ENCODE results near the gene BAG3. TPM values are rescaled to one million over a fixed set of nuclear protein-coding genes. Genes with fewer than 3 reads are reported as not detected.
A peak's percentile ranks its signal among the peaks of the same experiment; 100 is the strongest.

BAG3 gene
- total RNA-seq, 6 experiments from 2014 or later = 97.2 to 108 (median 101) TPM

DNA sequence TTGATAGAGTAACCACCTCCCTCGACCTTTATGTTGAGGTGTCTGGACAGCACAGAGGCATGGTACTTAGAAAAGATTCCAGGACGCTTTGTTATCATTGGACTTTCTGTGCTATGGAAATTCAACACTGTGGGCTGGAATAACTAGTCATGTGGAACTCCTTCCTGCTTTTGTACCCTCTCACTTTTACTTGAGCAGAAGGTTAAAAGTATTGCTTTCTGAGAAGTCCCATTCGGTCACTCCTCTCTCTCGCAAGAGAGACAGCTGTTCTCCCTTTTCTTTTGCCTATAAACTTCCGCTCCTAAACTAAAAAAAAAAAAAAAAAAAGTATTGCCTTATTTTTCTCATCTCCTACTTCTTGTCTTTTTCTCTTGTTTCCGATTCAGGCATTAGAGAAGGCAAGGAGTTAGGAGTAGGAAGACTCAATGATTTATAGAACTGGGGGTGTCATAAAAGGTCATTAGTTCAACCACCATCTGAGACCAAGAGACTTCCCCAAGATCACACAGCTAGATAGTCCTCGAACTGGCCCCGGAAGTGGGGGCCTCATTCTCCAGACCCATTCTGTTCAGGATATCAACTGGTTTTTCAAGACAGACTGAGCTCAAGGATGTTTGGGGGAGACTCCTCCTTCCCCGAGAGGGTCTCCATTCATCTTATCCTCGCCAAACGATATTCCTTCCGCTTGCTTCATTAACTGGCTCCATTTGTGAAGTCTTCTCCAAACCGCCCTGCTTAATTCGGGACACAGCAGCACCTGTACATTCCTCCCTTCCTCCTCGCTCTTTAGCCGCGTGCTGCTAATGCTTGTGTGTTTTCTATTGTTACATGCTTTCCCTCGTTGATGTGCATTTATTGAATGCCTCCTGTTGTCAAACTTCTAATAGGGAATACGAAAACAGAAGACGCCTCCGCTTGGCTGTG, 73.7 kb downstream of the BAG3 start:
- peaks cover 48% of the 10 kb centered on the region for H3K4me1 Mint-ChIP-seq (ENCODE audit: low read depth)
- no peaks in the 10 kb centered on the region for H3K27me3 Mint-ChIP-seq (ENCODE audit: insufficient read depth)
- H3K27ac Mint-ChIP-seq = peak overlapping the region; percentile 86
- peak; percentile 8 for DNase-seq
- peak overlapping the region; percentile 84 for H3K4me3 Mint-ChIP-seq
- H3K9me3 Mint-ChIP-seq = no peaks in the 10 kb centered on the region
- no peak for TF ChIP-seq CTCF (IDR thresholded peaks at IDR 0.05)
- H3K36me3 Mint-ChIP-seq (ENCODE audit: low read depth) = no peaks in the 10 kb centered on the region

GRCh38 chr10:119725517-119725827, 74.3 kb downstream of the BAG3 start:
- H3K4me3 Mint-ChIP-seq = peak overlapping the region; percentile 84
- no peaks in the 10 kb centered on the region for H3K27me3 Mint-ChIP-seq (ENCODE audit: insufficient read depth)
- no peak for TF ChIP-seq CTCF (IDR thresholded peaks at IDR 0.05)
- no peak for DNase-seq
- peak overlapping the region; percentile 86 for H3K27ac Mint-ChIP-seq
- peaks cover 48% of the 10 kb centered on the region for H3K4me1 Mint-ChIP-seq (ENCODE audit: low read depth)
- no peaks in the 10 kb centered on the region for H3K9me3 Mint-ChIP-seq
- H3K36me3 Mint-ChIP-seq (ENCODE audit: low read depth) = no peaks in the 10 kb centered on the region

DNA sequence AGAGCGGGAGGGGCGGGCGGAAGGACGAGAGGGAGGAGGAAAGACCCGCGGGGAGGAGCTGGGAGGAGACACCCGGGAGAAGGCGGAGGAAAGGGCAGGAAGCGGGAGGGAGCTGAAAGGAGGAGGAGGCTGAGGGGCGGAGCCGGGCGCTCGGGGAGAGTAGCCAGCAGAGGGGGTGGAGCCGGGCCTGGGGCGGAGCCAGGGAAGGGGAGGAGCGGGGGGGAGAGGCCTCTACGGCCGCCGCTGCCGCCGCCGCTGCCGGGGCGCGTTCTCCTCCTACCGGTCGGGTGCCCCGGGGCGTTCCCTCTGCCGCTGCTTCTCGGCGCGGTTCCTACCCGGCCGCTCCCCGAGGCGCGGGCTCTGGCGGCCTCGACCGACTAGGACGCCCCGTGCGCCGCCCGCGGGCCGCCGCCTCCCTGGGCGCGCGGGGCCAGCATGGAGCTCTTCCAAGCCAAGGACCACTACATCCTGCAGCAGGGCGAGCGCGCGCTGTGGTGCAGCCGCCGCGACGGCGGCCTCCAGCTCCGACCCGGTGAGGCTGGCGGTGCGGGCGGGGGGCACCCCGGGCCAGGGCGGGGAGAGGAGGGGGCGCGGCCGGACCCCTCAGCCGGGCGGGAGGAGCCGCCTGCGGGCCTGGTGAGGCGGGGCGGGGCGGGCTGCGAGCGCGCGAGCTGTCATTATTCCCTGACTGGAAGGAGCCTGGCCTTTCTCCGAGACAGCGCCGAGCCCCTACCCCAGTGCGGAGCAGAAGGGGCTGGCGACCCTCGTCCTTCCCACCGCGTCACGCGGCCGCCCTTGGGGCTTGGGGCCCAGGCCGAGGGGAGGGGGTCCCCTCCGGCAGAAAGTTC, 74.9 kb downstream of the BAG3 start, which contains the start of gene INPP5F:
TSS of gene INPP5F (plus strand) at position 223 of the 848 bp plus-strand sequence. CDS start at position 436, 213 bp downstream.
- peaks cover 48% of the 10 kb centered on the region for H3K4me1 Mint-ChIP-seq (ENCODE audit: low read depth)
- DNase-seq = peak; percentile 99

DNA sequence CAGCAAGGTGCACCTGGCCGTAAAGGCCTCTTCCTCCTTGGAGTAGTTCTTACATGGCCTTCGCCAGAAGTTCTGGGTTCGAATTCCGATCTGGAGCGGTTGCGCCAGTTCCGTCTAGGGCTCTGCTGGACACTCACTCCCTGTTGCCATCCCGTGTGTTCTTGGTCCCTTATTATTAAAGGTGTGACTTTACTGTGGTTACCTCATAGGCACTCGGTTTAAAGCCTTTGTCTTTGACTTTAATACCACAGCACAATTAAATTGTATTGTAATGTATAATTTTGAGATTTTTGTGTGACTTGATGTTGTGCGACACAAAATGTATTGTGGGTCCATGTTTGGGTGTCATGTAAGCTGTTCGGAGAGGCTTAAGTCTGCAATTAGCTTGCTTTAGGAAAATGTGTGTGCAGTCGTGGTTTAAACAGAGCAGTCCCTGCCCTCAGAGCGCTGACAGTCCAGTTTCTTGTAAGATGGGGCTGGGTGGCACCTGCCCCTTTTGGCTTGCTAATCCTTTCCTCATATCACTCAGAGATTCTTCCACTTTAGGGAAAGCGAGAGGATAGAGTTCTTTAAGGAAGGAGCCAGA, 75.6 kb downstream of the BAG3 start:
- no peak for DNase-seq
- TF ChIP-seq CTCF (IDR thresholded peaks at IDR 0.05) = no peak
- H3K4me1 Mint-ChIP-seq (ENCODE audit: low read depth) = peaks cover 48% of the 10 kb centered on the region
- no peaks in the 10 kb centered on the region for H3K27me3 Mint-ChIP-seq (ENCODE audit: insufficient read depth)
- peak overlapping the region; percentile 90 for H3K4me3 Mint-ChIP-seq
- no peaks in the 10 kb centered on the region for H3K36me3 Mint-ChIP-seq (ENCODE audit: low read depth)
- no peaks in the 10 kb centered on the region for H3K9me3 Mint-ChIP-seq
- H3K27ac Mint-ChIP-seq = peak overlapping the region; percentile 62; the same call in 1 of the 2 replicates

More for the DNA sequence above, 74.9 kb downstream of the BAG3 start, which contains the start of gene INPP5F:
- Mint-ChIP-seq H3K9me3 (no peaks in the 10 kb centered on the region), H3K27ac (peak within 1 kb of the TSS; percentile 86), H3K4me3 (peak within 1 kb of the TSS; percentile 90), H3K36me3 (ENCODE audit: low read depth) (no peaks in the 10 kb centered on the region), H3K27me3 (ENCODE audit: insufficient read depth) (no peaks in the 10 kb centered on the region)
- TF ChIP-seq CTCF (IDR thresholded peaks at IDR 0.05) = peak; percentile 49; the same call in 1 of the 2 replicates

Other genes starting within 250 kb of the BAG3 start
- gene RGS10, start 108.7 kb upstream of the BAG3 start, total RNA-seq (2021; fragmentation: NEBNext Ultra II Directional; extraction: Animal tissue kit (Norgen Biotek cat#: 25700)) = 10 to 100 TPM; 52.6 to 76.4 (median 71.3) TPM
- gene TIAL1, start 54.4 kb upstream of the BAG3 start, total RNA-seq (2021; fragmentation: NEBNext Ultra II Directional; extraction: Animal tissue kit (Norgen Biotek cat#: 25700)) = 100 to 1,000 TPM; 129 to 149 (median 134) TPM
- gene INPP5F, start 74.7 kb downstream of the BAG3 start, total RNA-seq (2021; fragmentation: NEBNext Ultra II Directional; extraction: Animal tissue kit (Norgen Biotek cat#: 25700)) = 10 to 100 TPM in 5 of 6 experiments, 1 to 10 TPM in 1; 8.7 to 12.8 (median 12.5) TPM
- gene MCMBP, start 221.5 kb downstream of the BAG3 start, total RNA-seq (2021; fragmentation: NEBNext Ultra II Directional; extraction: Animal tissue kit (Norgen Biotek cat#: 25700)) = 10 to 100 TPM; 40.4 to 59.0 (median 53.5) TPM
- 10 to 100 TPM; 76.9 to 95.5 (median 88.8) TPM for gene SEC23IP, start 241.3 kb downstream of the BAG3 start, total RNA-seq (2021; fragmentation: NEBNext Ultra II Directional; extraction: Animal tissue kit (Norgen Biotek cat#: 25700))